ENCODE data around the gene NPHP4. TPM values are rescaled to one million over a fixed set of nuclear protein-coding genes. Genes with fewer than 3 reads are reported as not detected.

NPHP4 gene
- total RNA-seq, 2 donors from 2014 or later = 11.4 to 32.2 TPM

DNA sequence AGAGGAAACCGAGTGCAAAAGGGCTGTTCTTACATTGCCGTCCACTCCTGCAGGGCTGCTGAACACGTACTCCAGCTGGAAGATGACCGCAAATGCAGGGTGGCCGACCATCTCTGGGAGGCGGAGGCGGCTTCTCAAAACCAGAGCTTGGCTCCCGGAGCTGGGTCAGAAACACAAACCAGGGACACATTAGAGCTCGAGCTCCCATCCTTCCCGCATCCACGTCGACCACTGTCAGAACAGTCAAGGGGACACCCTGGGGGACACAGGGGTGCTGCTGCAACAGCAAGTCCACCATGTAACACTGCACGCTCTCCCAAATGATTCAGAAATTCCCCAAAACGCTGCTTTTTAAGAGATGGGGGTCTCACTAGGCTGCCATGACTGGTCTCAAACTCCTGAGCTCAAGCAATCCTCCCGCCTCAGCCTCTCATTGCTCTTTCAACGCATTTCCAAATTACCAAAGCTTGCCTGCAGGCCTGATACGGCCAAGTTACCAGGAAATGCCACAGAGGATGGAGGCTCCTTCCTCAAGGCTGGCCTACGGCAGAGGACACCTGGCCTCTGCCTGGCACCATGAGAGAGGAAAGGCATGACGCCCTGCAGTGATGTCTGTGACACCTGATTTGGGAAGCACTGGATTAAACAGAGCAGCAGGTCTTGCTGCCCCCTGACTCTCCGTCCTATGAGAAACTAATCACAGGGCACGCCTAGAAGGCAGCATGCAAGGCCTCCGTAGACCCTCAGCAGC lies 45.0 kb downstream of the NPHP4 start:
- Histone ChIP-seq H3K27ac (no peak overlapping the region), H3K9me3 (no peaks in the 10 kb centered on the region), H3K27me3 (replicated peaks; ENCODE audit: insufficient read depth) (no peaks in the 10 kb centered on the region), H3K4me1 (replicated peaks) (no peaks in the 10 kb centered on the region), H3K4me3 (no peak overlapping the region), H3K36me3 (no peaks in the 10 kb centered on the region)
- TF ChIP-seq, protein P1, sequence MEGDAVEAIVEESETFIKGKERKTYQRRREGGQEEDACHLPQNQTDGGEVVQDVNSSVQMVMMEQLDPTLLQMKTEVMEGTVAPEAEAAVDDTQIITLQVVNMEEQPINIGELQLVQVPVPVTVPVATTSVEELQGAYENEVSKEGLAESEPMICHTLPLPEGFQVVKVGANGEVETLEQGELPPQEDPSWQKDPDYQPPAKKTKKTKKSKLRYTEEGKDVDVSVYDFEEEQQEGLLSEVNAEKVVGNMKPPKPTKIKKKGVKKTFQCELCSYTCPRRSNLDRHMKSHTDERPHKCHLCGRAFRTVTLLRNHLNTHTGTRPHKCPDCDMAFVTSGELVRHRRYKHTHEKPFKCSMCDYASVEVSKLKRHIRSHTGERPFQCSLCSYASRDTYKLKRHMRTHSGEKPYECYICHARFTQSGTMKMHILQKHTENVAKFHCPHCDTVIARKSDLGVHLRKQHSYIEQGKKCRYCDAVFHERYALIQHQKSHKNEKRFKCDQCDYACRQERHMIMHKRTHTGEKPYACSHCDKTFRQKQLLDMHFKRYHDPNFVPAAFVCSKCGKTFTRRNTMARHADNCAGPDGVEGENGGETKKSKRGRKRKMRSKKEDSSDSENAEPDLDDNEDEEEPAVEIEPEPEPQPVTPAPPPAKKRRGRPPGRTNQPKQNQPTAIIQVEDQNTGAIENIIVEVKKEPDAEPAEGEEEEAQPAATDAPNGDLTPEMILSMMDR (IDR thresholded peaks at IDR 0.05) = no peak
- TF ChIP-seq POLR2A (IDR thresholded peaks at IDR 0.05) (no peak), POLR2AphosphoS5 (IDR thresholded peaks at IDR 0.05) (no peak)
- intact Hi-C loops (cut with DNase I) = no loop called here
- 94% methylated on average over 22 of the region's 22 CpGs for WGBS
- no peak for DNase-seq (ENCODE audit: low spot score)

DNA sequence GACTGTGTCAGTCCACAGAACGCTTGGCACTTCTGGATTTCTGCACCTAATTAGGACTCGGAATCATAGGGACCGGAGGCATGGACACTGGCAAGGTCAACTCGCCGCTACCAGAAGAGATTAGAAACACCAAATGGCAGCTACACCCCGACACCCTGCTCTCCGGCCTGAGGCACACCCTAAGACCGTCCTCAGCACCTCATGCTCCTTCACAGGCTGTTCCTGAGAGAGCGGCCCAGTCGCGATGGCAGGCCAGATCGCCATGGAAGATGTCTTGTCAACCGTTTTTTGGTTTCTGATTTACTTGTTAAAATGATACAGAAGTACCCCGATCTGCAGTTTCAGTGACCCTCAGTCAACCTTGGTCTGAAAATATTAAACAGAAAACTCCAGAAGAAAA lies 46.8 kb downstream of the NPHP4 start:
- Histone ChIP-seq H3K27me3 (replicated peaks; ENCODE audit: insufficient read depth) (no peaks in the 10 kb centered on the region), H3K27ac (no peak overlapping the region), H3K36me3 (no peaks in the 10 kb centered on the region), H3K9me3 (no peaks in the 10 kb centered on the region), H3K4me1 (replicated peaks) (no peaks in the 10 kb centered on the region), H3K4me3 (no peak overlapping the region)
- no peak for DNase-seq (ENCODE audit: low spot score)
- intact Hi-C loops (cut with DNase I) = no loop called here
- TF ChIP-seq POLR2AphosphoS5 (IDR thresholded peaks at IDR 0.05) (no peak), POLR2A (IDR thresholded peaks at IDR 0.05) (no peak)
- WGBS = 96% methylated on average over 14 of the region's 14 CpGs

DNA sequence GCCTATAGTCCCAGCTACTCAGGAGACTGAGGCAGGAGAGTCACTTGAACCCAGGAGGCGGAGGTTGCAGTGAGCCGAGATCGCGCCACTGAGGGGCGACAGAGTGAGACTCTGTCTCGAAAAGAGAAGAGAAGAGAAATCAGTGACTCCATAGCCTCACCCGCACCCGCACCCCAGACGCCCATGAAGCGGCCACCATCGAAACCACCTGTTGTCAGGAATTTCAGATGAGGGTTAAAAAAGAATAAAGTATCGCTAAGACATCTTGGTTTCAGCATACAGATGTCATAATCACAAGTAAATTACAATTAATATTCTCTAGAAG lies 47.4 kb downstream of the NPHP4 start:
- intact Hi-C loops (cut with DNase I) = no loop called here
- DNase-seq (ENCODE audit: low spot score) = no peak
- Histone ChIP-seq H3K9me3 (no peaks in the 10 kb centered on the region), H3K36me3 (no peaks in the 10 kb centered on the region), H3K27me3 (replicated peaks; ENCODE audit: insufficient read depth) (no peaks in the 10 kb centered on the region), H3K4me1 (replicated peaks) (no peaks in the 10 kb centered on the region), H3K4me3 (no peak overlapping the region), H3K27ac (no peak overlapping the region)
- TF ChIP-seq, protein P1 (IDR thresholded peaks at IDR 0.05) = no peak
- TF ChIP-seq POLR2AphosphoS5 (IDR thresholded peaks at IDR 0.05) (no peak), POLR2A (IDR thresholded peaks at IDR 0.05) (no peak)
- 96% methylated on average over 12 of the region's 12 CpGs for WGBS

DNA sequence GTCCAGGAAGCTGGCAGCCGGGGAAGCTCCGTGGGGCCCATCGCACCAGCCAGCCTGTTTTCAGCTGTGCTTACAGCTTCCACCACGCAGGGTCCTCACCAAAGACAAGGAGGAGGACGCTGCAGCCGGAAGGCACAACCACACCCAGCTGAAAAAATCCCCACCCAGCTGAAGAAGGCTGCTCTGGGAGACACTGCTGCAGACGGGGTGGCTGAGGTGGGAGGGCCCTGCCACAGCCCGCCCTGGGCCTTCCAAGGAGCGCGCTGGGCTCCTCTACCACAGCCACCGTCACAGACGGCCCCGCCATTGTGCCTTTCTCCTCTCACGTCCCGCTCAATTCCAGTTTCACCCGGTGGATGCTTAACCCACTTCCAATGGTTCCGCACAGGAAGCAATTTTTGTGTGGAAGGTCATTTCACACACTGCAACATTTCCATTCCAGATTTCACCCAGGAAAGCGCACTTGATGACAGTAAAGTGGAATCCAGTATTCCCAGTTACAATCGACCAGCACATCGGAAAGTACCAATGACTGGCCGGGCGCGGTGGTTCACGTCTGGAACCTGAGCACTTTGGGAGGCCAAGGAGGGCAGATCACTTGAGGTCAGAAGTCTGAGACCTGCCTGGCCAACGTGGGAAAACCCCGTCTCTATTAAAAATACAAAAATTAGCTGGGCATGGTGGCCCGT lies 47.9 kb downstream of the NPHP4 start:
- H3K36me3 ChIP-seq = no peaks in the 10 kb centered on the region
- WGBS = 89% methylated on average over 26 of the region's 27 CpGs

DNA sequence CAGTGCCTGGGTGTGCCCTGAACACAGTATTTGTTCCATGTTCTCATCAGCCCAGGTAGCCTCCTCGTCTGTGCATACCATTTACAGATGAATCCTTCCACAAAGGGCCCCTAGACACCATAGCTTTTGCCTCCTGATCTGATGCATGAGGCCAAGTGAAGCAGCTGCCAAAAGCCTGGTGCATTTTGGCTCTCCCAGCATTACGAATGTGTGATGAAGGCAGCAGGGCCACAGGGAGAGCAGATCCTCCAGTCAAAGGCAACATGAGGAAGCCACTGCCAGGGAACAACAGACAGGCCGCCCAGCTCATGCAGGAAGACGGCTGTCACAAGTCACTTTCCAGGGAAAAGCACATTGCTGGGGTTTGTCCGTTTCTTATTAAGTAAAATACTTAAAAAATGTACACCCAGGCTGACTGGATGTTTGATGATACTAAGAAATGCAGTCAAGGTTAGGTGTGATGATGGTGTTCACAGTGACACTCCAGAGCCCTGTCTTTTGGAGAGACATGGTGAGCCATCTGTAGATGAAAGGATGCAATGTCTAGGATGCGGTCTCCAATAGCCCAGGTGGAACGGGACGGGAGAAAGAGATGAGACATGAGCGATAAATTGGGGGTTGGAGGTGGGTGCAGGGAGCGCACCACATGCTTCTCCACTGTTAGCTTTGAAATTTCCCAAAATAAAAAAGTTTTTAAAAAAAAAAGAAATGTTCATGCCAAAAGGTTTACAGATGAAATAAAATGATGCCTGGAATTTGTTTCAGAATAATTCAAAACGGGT lies 48.7 kb downstream of the NPHP4 start:
- Histone ChIP-seq H3K4me3 (no peak overlapping the region), H3K27ac (no peak overlapping the region), H3K4me1 (replicated peaks) (no peaks in the 10 kb centered on the region), H3K36me3 (no peaks in the 10 kb centered on the region), H3K9me3 (no peaks in the 10 kb centered on the region), H3K27me3 (replicated peaks; ENCODE audit: insufficient read depth) (no peaks in the 10 kb centered on the region)
- TF ChIP-seq POLR2AphosphoS5 (IDR thresholded peaks at IDR 0.05) (no peak), POLR2A (IDR thresholded peaks at IDR 0.05) (no peak)
- TF ChIP-seq, protein P1 (IDR thresholded peaks at IDR 0.05) = no peak
- intact Hi-C loops (cut with DNase I) = no loop called here
- DNase-seq (ENCODE audit: low spot score) = no peak
- WGBS = 87% methylated on average over 11 of the region's 11 CpGs

More for the DNA sequence above, 47.9 kb downstream of the NPHP4 start:
- H3K4me1 ChIP-seq (replicated peaks) = no peaks in the 10 kb centered on the region
- no peak overlapping the region for H3K4me3 ChIP-seq
- DNase-seq (ENCODE audit: low spot score) = no peak
- intact Hi-C loops (cut with DNase I) = no loop called here
- no peaks in the 10 kb centered on the region for H3K9me3 ChIP-seq
- no peaks in the 10 kb centered on the region for H3K27me3 ChIP-seq (replicated peaks; ENCODE audit: insufficient read depth)
- TF ChIP-seq POLR2AphosphoS5 (IDR thresholded peaks at IDR 0.05) (no peak), POLR2A (IDR thresholded peaks at IDR 0.05) (no peak)
- TF ChIP-seq, protein P1 (IDR thresholded peaks at IDR 0.05) = no peak
- H3K27ac ChIP-seq = no peak overlapping the region
